A673 (cell line): Measurements from ENCODE around the gene CILP.

ENCODE experiments used
- EZH2 ChIP-seq: fragments of 200-600 bp; sonication (generic); IDR thresholded peaks from 2 replicates; pipeline ENCODE4 v1.6.1; 2017; ENCODE audit warnings: borderline replicate concordance, low read depth, mild to moderate bottlenecking, mixed read lengths, antibody characterized with exemption, low read length; ENCODE audit not compliant: poor library complexity, severe bottlenecking
- TF ChIP-seq, protein P1 (sequence below): fragments of 300-800, 200-600 bp; sonication (generic); conservative IDR thresholded peaks from 2 replicates; pipeline ENCODE4 v1.5.1; 2017; ENCODE audit warnings: low read depth, mild to moderate bottlenecking, antibody characterized with exemption, low read length, moderate library complexity, mixed read lengths

DNA sequence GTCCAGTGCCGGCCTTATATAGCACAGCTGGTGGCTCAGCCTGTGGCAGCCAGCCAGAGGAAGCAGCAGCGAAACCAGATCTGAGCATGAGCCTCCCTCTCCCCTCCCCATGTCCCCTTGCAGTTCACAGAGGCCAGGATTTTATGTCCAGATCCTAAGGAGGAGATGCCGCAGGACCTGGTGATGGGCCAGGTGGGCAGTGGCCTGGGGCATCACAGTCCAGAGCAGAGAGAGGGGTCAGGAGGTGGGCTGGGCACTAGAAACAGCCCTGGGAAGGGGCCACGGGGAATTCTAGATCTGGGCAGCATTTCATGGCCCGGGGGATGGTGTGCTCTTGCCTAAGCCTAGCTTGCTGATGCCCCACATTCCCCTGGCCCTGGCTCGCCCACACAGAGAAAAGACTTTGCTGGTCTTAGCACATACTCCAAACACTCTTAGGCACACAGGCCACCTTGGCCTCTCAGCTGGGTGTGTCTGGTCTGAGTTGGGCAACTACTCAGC lies 259 bp upstream of the CILP start:
- TF ChIP-seq, protein P1, sequence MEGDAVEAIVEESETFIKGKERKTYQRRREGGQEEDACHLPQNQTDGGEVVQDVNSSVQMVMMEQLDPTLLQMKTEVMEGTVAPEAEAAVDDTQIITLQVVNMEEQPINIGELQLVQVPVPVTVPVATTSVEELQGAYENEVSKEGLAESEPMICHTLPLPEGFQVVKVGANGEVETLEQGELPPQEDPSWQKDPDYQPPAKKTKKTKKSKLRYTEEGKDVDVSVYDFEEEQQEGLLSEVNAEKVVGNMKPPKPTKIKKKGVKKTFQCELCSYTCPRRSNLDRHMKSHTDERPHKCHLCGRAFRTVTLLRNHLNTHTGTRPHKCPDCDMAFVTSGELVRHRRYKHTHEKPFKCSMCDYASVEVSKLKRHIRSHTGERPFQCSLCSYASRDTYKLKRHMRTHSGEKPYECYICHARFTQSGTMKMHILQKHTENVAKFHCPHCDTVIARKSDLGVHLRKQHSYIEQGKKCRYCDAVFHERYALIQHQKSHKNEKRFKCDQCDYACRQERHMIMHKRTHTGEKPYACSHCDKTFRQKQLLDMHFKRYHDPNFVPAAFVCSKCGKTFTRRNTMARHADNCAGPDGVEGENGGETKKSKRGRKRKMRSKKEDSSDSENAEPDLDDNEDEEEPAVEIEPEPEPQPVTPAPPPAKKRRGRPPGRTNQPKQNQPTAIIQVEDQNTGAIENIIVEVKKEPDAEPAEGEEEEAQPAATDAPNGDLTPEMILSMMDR, result no peak
- no peak for TF ChIP-seq EZH2
